Stimulated activated CD4-positive, alpha-beta T cell treated with anti-CD3 and anti-CD28 coated beads, Interleukin-2, amount 100 ng/mL, for 48 hours (primary cell): ENCODE results near the gene RPL37A.

Source experiments
- DNase-seq, 2 donors: peaks; one replicate each; pipeline ENCODE4 v3.0.0-alpha.2; 2020

The RPL37A gene

DNA sequence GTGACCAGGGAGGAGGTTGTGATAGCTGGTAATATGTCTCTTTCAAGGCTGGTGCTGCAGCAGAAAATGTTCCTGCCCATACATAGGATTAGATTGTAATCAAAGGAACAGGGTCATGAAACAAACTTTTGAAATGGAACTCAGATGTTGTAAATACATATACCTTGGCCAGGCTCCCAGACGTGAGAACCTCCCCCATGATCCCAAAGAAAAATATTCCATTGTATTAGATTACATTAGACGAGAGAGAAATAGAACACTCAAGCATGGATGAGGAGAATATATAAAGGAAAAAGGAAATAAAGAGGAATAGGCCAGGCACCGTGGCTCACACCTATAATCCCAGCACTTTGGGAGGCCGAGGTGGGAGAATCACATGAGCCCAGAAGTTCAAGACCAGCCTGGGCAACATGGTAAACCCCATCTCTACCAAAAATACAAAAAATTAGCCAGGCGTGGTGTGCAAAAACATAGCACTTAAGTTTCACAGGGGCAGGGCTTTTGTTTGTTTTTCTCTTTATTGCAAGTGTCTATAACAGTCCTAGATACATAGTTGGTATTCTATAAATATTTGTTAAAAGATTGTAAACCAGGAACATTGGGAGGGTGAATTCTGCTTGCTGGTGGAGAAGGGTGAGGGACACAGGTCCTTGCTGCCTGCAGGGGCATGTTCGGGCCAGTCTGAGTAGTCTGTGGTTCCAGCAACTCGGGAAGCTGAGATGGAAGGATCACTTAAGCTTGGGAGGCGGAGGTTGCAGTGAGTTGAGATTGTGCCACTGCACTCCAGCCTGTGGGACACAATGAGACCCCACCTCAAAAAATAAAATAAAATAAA lies 52.8 kb downstream of the RPL37A start:
- DNase-seq: no peak

DNA sequence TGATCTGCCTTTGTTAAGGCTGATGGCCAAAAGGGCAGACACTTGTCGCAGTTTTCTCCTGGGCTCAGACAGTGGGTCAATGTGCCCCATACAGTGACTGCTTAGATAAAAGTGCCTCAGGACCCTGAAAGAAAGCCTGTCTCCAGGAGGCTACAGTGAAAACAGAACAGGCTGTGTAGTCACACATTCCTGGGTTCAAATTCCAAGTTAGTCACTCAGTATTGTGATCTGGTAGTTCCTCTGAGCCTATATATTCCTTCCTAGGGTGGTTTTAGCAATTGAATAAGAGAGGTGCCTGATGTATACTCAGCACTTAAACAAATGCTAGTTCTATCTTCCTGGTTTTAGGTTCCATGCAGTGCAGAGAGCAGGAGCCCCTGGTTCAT lies 54.4 kb downstream of the RPL37A start:
- DNase-seq: no peak
